Mesenteric fat pad (tissue), 1 donor: Measurements from ENCODE around the gene LYZL1. TPM values are rescaled to one million over a fixed set of nuclear protein-coding genes. Genes with fewer than 3 reads are reported as not detected.
"Not testable (repeated sequence)": the region's sequence is repeated elsewhere in the genome, so short reads cannot be mapped to it uniquely, and the experiment has no call there.

ENCODE experiments used
- DNase-seq: peaks from one replicate; pipeline ENCODE4 v3.0.0-alpha.2; 2020; ENCODE audit warnings: low spot score
- total RNA-seq: library from RNA; stranded (reverse); fragmentation: NEBNext Ultra II Directional; extraction: Animal tissue kit (Norgen Biotek cat#: 25700); gene quantifications from one replicate; pipeline ENCODE4 v1.2.1, GENCODE V29; 2021
- donor health status: DM: yes; HTN: yes; CAD: no.

LYZL1 gene
- total RNA-seq, 1 donor from 2014 or later = not detected

DNA sequence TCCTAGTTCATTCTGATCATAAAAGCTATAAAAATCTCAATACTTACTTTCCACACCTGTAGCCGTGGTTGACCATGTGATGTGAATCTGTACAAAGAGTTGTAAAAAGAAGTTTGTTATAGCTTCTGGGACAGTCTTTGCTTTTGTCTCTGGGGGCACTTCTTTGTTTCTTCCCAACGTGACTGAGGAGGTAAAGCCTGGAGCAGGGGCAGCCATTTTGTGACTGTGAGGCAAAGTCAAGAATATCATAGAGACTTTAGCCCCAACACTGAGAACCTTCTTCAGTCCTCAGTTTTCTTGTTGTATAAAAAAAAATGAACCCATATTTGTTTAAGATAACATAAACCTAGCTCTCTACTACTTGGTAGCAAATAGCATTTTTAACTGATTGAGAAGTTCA lies 29.4 kb upstream of the LYZL1 start:
- no peak for DNase-seq

DNA sequence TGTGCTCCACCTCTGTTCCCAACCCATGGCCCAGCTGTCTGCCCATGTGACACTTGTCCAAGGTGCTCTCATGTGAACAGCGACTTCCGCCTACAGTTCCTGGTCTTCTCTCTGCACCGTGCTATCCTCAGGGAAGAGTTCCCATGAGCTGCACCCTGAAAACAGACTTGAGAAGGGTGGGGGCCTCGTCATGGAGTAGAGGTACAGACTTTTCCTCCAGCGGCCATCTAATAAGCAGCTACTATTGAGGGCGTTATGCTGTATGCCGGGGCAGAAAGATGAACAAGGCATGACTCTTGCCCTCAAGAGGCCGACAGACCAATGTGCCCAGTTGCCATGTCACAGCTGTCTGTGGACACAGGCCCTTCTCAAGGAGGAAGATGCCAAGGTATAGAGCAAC lies 25.4 kb upstream of the LYZL1 start:
- DNase-seq = no peak

DNA sequence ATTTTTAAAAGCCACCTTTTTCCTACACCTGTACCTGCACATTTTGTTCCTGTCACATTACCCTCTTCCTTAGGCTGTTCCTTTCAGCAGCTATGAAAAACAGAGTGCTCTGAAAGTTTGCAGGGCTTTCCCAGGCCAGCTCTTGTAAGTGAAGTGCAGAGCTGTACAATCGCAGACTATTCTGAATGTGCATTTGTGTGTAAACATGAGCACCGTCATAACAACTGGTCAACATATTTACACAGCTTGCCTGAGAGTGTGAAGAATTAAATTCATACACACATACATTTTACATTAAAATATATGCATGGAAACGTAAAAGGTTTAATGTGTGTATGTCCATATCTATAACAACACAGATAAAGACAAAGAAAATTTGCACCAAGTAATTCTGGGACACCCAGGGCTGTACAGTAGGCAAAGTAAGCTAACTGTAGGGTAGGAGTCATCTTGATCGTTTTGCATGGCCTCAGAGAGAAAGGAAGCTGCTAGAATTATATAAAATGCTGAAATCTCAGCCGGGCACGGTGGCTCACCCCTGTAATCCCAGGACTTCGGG lies 23.6 kb upstream of the LYZL1 start:
- no peak for DNase-seq

DNA sequence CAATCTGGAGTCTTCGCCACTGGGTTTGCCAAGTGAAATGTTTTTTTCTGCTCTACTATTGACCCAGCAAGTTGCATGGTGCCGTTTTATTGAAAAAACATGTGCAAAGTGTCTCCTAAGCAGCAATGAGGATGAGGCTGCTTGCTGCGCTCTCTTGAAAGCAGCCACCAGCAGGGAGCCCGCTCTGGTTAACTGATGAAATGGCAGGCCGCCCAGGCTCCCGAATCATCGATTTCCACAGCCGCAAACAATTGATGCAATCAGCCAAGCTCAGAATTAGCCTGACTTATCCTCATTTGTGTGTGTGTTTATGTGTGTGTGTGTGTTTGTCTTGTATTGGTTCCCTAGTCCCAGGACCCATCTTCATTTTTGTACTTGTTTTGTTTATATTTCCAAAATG lies 22.2 kb upstream of the LYZL1 start:
- no peak for DNase-seq

DNA sequence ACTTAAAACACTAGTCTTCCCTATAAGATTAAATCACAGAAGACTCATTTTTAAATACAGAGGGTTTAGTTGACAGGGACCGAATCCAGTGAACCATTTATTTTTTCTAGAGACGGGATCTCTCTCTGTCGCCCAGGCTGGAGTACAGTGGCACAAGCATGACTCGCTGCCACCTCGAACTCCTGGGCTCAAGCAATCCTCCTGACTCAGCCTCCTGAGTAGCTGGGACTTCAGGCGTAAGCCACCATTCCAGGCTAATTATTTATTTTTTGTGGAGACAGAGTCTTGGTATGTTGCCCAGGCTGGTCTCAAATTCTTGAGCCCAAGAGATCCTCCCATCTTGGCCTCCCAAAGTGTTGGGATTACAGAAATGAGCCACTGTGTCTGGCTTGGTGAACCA lies 20.9 kb upstream of the LYZL1 start:
- no peak for DNase-seq

DNA sequence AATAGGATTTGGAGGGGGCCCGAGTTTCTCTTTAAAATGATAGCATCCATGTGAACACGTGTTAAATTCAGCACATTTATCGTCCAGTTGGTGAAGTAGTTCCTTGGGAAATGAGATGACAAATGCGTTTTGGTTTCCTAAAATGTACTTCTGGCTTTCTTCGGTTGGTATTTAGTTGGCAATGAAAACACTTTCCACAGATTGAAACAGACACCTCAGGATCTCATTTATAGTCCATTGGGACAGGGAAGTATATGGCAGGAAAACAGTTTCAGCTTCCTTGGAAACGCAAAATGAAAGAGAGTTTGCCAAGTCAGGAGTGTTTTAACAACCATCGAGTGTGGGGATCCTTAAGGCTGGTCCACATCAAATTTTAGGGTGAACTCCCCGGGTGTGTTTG lies 19.4 kb upstream of the LYZL1 start:
- DNase-seq = no peak

DNA sequence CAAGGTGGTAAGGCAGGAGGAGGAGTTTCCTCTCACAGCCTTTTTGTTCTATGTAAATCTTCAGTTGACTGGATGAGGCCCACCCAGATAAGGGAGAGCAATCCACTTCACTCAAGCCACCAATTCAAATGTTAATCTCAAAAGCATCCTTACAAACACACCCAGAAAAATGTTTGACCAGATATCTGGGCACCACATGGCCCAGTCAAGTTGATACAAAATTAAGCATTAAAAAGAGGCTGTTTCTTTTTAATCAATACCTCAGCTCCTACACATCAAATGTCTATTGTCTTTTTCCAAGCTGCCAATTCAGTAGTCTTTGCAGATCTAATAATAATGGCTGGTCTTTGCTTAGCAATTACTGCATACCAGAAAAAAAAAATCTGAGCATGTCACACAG lies 18.0 kb upstream of the LYZL1 start:
- DNase-seq = no peak

DNA sequence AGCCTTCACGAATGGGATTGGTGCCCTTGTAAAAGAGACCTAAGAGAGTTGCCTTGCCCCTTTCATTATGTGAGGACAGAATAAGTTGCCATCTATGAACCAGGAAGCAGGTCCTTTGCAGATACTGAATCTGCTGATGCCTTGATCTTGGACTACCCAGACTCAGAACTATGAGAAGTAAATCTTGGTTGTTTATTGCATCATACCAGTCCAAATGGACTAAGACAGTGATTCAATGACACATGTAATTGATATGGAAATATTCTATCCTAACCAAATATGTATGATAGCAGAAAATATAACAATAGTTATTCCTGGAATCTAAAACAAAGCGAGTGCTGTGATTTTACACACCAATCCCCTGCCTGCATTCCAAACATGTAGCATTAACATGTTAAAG lies 17.0 kb upstream of the LYZL1 start:
- DNase-seq = no peak

DNA sequence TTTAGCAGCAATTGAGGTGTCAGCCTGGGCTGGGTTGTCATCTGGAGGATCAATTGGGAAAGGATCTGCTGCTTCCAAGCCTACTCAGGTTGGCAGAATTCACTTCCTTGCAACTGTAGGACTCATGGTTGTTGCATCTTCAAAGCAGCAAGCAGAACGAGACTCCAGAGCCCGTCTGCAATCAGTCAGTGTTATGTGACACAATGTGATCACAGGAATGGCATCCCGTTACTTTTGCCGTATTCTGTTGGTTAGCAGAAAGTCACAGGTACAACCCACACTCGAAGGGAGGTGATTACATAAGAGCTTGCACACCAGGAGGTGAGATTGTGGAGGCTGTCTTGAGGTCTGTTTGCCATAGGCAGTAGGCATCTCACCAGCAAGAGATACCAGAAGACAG lies 15.4 kb upstream of the LYZL1 start:
- no peak for DNase-seq

DNA sequence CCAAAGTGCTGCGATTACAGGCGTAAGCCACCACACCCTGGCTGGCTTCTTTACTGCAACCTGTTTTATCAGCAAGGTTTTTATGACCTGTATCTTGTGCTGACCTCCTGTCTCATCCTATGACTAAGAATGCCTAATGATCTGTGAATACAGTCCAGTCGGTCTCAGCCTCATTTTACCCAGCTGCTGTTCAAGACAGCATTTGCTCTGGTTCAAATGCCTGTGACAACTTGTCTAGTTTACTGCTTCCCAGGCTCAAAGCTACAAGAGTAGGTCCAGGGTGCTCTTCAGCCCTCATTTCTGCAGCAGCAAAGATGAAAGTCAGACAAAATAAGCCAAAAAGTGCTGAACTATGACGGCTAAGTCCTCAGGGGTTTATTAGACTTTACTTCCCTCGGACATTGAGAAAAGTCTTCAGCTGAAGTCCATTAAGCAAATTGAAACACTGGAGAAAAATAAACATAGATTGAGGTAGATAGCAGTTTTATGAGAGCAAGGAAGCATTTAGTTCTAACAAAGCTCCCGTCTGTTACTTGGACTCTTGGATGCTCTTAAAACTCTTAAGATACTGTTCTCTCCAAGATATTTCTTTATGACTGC lies 12.5 kb upstream of the LYZL1 start:
- no peak for DNase-seq

DNA sequence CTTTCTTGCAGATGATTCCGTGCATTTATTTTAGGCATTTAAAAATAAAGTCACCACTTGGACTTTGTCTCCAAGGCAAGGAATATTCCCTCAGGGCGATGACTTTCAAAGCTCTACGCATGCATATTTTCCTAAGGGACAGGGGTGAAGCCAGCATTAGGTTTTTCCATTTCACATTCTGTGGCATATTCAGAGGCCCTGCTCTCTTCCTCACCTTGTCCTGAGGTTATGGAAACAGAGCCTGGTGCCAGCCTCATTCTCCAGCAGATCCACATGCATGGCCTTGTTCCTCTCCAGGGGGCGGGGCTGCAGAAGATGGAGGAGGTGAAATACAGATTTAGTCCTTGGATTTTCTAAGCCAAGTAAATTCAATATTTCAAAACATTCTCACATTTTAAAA lies 11.6 kb upstream of the LYZL1 start:
- DNase-seq = no peak

DNA sequence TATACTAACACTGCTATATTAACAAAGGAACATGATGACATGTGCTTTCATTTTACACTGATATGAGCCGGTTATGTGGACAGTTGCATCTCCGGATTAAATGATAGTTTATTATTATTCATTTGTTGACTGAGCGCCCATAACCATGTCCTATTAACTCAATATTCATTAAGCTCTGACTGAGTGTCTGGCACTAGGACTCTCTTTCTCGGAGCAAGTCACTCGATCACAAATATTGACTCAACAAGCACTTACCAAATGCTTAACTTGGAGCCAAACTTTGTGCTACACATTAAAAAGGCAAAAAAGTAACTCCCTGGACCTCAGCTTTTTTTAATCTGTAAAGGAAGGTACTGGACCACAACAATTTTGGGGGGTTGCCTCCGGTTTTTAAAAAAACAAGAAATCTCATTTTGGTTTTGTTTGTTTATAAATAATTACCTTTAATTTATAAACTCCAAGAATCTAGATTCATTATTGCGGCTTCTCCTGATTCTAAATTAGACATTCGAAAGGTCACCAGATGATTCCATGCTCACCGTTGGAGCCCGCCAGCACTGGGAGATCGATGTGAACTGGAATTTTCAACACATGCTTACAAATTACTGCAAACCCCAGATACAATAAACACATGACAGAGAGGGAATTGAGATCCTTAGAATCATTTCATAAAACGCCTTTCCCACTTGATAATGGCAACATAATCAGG lies 8.9 kb upstream of the LYZL1 start:
- no peak for DNase-seq

DNA sequence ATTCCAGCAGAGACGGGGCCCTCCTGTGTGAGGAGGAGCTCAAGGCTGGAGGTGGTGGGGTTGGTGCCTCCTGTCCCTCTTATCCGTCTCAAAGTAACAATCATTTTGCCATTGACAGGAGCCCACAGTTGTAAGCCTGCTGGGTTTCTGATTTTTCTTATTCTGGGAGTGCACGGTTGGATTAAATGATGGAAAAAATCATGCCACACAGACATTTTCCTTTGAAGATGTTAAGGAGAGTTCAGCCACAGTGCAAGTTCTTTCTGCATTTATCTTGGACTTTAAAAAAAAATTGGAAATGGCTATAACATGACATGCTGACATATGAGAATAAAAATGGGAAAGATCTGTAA lies 8.4 kb upstream of the LYZL1 start:
- no peak for DNase-seq

DNA sequence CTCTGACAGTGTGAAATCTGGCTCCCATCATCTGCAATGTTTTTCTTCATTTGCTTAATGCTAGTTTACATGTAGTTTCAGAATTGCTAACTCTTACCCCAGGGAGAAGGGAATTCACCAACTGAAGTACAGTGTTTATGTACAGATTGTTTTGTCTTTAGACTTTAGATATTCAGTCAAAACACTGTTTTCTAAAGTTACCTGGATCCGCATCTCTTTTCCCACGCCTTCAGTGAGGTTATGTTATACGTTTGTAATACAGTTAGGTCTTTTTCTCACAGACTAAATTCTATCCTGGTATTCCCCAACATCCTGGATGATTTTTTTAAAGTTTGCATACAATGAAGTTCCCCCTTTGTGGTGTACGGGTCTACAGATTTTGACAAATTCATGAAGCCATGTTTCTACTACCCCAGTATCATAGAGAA lies 3.2 kb upstream of the LYZL1 start:
- no peak for DNase-seq

DNA sequence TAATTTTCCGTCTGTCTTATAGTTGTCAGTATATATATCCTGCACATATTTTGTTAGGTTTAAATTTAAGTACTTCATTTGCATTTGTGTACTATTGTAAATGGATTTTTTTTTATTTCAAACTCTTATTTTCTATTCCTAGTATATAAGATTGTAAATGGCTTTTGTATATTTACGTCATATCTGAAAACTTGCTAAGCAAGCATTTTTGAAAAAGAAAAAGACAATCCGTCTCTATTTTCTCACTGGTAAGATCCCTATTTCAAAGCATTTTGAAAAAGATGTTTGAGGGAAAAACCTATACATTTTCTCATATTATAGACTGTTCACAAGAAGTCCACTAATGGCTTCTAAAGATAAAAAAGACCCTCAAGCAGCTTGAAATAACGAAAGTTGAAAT lies 1.2 kb upstream of the LYZL1 start:
- no peak for DNase-seq

DNA sequence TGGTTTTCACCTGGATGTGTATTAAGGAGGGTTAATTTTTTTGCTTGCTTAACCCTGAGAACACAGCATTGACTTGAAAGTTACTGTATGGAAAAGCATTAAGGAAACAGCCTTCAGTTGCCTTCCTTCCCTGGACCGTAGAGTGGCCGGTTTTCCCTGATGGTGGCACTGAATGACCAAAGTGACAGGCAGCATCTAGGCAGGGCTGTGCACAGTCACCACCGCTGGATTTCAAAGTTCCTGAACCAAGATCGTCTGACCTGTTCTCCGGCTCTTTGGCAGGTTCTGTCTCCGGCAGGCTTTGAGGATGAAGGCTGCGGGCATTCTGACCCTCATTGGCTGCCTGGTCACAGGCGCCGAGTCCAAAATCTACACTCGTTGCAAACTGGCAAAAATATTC lies 2.7 kb downstream of the LYZL1 start:
- not testable (repeated sequence) for DNase-seq

DNA sequence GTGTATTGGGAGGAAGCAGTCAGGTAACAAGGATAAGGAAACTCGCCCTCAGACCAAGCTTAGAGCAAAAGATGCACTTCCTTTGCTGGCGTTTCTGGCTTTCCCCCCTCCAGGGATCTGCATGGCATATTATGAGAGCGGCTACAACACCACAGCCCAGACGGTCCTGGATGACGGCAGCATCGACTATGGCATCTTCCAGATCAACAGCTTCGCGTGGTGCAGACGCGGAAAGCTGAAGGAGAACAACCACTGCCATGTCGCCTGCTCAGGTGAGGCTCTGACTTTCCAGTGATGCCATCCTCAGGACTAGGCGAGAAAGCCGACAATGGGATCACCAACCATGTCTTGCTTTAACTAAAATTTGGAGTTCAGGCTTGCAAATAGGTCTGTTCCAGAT lies 3.5 kb downstream of the LYZL1 start:
- DNase-seq = not testable (repeated sequence)

DNA sequence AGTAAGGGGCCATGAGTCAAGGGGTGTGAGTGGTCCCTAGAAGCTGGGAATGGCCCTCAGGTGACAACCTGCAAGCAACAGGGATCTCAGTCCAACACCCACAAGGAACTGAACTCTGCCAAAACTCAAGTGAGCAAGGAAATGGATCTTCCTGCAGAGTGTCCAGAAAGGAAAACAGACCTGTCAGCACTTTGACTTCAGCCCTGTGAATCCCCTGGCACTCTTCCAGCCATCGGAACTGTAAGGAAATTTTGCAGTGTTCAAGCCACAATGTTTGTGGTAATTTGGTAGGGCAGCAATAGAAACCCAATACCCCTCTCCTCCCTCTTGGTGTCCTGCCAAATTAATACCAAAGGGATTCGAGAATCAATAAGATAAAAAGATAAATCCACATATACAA lies 6.9 kb downstream of the LYZL1 start:
- DNase-seq = no peak

DNA sequence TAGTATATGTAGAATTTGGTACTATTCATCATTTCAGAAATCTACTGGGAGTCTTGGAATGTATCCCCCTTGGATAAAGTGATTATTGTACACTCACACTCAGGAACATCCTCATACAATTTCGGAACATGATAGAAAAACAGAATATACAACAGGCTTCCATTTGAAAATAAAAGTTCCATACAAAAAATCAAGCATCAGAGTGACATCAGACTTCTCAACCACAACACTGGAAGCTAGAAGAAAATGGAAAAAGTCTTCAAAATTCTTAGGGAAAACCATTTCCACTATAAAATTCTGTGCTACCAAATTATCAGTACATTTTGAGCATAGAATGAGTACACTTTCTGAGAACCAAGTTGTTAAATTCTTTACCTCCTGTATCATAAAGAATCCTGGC lies 8.8 kb downstream of the LYZL1 start:
- DNase-seq = no peak

DNA sequence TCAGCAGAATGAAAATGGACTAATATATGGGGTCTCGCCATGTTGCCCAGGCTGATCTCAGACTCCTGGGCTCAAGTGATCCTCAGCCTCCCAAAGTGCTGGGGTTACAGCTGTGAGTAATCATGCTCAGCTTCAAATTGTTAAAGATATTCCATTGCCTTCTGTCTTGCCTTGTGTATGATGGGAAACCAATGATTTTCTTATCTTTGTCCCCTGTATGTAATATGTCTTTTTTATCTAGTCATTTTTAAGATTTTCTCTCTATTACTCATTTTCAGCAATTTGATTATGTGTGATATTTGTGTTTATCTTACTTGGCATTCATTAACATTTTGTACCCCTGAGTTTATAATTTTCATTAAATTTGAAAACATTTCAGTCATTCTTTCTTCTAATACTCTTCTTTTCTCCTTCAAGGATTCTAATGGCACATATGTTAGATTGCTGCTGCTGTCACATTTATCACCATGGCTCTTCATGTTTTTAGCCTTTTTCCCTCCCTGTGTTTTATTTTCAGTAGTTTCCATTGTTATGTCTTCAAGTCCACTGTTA lies 12.6 kb downstream of the LYZL1 start:
- no peak for DNase-seq

DNA sequence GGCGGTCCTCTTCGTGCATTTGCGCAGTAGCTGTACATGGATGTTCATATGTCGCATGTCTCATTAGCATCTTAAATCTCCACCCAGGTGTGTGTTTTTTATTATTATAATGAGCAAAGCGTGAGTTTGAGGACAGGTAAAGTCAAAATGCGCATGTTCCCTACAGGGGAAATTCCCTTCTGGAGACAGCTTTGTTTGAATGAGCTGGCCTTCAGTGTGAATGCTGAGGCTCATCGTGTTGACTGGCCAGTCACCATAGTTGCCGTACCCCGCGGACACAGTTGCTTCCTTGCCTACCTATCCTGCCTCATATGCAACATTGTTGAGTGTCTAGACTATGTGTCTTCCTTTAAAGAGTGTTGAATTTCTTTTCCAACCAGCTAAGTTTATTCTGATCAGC lies 13.6 kb downstream of the LYZL1 start:
- DNase-seq = no peak

DNA sequence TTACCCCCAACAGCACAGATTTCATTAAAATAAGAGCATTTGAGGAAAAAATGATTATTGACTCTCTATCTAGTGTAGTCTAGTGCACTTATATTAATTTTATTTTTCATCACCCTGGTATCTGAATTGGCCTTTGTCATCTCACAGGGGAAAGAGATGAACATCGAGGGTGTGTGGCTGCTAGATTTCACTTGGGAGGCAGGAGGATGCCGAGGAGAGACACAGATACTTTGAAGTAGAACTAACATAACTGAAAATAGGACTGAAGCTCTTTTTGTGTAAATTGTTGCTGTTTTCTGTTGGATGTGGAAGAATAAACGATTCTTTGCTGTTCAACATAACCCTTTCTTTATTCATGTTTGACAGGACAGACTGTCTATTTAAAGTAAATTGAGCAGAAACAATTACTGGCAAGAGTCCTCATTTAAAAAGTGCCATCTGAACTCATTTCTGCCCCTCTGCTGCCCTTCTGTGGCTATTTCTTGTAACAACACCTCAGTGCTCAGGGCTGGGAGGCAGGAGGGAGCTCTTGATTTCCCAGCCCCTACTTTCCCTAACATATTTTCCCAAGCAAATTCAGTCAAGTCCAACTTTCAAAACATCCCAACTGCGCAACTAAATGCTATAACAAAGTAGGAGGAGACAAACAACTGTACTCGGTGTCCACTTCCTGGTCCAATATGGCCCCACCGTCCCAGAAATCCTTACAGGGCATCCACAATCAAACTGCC lies 15.6 kb downstream of the LYZL1 start:
- no peak for DNase-seq
